ENCODE data around the gene ZNF74.

DNA sequence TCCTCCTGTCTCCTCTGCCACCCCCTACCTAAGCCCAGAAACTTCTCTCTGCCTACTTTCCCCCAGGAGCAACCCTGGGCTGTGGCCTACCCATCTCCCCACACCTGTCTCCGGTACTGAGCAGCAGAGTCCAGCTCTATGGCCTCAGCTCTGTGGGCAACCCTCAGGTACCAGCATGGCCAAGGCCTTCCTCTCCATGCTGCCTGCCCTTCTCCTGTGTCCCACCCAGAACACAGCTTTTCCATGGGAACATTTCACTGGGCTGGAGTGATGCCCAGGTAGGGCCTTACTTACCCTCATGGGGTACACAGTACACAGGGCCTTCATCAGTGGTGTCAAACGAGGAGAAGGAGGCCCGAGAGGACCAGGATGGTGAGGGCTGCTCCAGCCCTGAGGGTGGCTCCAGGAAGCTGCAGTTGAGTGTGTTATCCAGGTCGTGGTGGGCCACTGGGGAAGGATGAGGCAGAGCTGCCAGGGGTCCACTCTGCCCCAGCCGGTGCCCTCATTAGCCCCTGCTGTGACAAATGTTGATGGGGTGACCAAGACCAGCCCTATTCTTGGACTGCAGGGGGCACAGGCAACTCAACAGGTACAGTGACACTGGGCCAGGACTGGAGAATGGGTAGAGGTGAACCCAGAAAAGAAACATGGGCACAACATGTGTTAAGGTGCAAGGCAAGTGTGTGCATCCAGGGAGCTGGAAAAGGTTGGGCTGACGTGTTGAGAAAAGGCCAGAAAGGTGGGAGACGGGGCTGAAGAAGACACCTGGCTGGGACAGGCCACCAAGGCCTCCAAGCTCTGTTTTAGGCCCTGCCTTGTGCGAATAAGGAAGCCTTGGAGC, 33.4 kb downstream of the ZNF74 start:
- TF ChIP-seq, protein P1, sequence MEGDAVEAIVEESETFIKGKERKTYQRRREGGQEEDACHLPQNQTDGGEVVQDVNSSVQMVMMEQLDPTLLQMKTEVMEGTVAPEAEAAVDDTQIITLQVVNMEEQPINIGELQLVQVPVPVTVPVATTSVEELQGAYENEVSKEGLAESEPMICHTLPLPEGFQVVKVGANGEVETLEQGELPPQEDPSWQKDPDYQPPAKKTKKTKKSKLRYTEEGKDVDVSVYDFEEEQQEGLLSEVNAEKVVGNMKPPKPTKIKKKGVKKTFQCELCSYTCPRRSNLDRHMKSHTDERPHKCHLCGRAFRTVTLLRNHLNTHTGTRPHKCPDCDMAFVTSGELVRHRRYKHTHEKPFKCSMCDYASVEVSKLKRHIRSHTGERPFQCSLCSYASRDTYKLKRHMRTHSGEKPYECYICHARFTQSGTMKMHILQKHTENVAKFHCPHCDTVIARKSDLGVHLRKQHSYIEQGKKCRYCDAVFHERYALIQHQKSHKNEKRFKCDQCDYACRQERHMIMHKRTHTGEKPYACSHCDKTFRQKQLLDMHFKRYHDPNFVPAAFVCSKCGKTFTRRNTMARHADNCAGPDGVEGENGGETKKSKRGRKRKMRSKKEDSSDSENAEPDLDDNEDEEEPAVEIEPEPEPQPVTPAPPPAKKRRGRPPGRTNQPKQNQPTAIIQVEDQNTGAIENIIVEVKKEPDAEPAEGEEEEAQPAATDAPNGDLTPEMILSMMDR (IDR thresholded peaks at IDR 0.05): no peak
- TF ChIP-seq EZH2phosphoT487 (IDR thresholded peaks at IDR 0.05) (no peak), EZH2 (IDR thresholded peaks at IDR 0.05) (no peak)

Data from neural progenitor cell (in vitro differentiated cells).